Activated CD8-positive, alpha-beta T cell treated with anti-CD3 and anti-CD28 coated beads for 36 hours (primary cell): Measurements from ENCODE around the gene STAT5A. TPM values are rescaled to one million over a fixed set of nuclear protein-coding genes. Genes with fewer than 3 reads are reported as not detected.

Experiments used
- ATAC-seq: fragments of 200-7000 bp; cut with Tn5 transposase; one replicate; pipeline ENCODE4 v1.10.0; 2021; ENCODE audit warnings: mild to moderate bottlenecking, moderate library complexity
- CTCF ChIA-PET: fragments of 350-600 bp; sonication (Branson Sonifier 250); formaldehyde crosslinking; loops from one replicate; lab custom pipeline; 2021; ENCODE audit warnings: antibody characterized with exemption; lab: Charles Lee
- POLR2A ChIA-PET: fragments of 350-600 bp; sonication (Branson Sonifier 250); formaldehyde crosslinking; loops from one replicate; lab custom pipeline; 2021; ENCODE audit warnings: antibody characterized with exemption; lab: Charles Lee
- DNase-seq: peaks from one replicate; pipeline ENCODE4 v3.0.0-alpha.2; 2020
- H3K27ac Mint-ChIP-seq: one replicate; pipeline ENCODE4 v1.8.0; 2021; ENCODE audit warnings: mild to moderate bottlenecking, mixed read lengths
- H3K27me3 Mint-ChIP-seq: one replicate; pipeline ENCODE4 v1.8.0; 2021; ENCODE audit warnings: mixed read lengths
- H3K36me3 Mint-ChIP-seq: one replicate; pipeline ENCODE4 v1.8.0; 2021; ENCODE audit warnings: low read depth, mixed read lengths
- H3K4me1 Mint-ChIP-seq: one replicate; pipeline ENCODE4 v1.8.0; 2021; ENCODE audit warnings: low read depth, mixed read lengths
- H3K4me3 Mint-ChIP-seq: one replicate; pipeline ENCODE4 v1.8.0; 2021; ENCODE audit warnings: mild to moderate bottlenecking, moderate library complexity, mixed read lengths
- H3K9me3 Mint-ChIP-seq: one replicate; pipeline ENCODE4 v1.8.0; 2021; ENCODE audit warnings: mixed read lengths
- CTCF ChIP-seq: fragments of 200-600 bp; IDR thresholded peaks from one replicate; pipeline ENCODE4 v1.8.0; 2022; ENCODE audit warnings: antibody characterized with exemption, mild to moderate bottlenecking
- intact Hi-C: fragments of 100-400 bp; cut with micrococcal nuclease; formaldehyde crosslinking; loops from one replicate; pipeline ENCODE4 v1.10.0; 2022
- total RNA-seq, 2 experiments: library from RNA; stranded (reverse); gene quantifications; one replicate each; pipeline ENCODE4 v1.2.3, GENCODE V29; 2021

STAT5A gene
- total RNA-seq, 2 experiments from 2014 or later: 163 to 190 TPM

- no peak for TF ChIP-seq CTCF
- no peaks in the 10 kb centered on the region for H3K27me3 Mint-ChIP-seq
- peaks cover 76% of the 10 kb centered on the region for H3K36me3 Mint-ChIP-seq
- DNase-seq (no peak), ATAC-seq (no peak)
- intact Hi-C loops: loop anchor here (5.0 kb wide), 2 partner anchors 66 to 206 kb away; partner anchors contain the start of gene STAT3
- peaks cover 63% of the 10 kb centered on the region for H3K4me1 Mint-ChIP-seq
- no peak overlapping the region for H3K4me3 Mint-ChIP-seq
- ChIA-PET POLR2A (interaction anchor here (0.8 to 4.7 kb wide), 7 partner anchors 9 to 85 kb away, joined by 3 to 30 read pairs (median 4); partner anchors contain the start of gene STAT5A), CTCF (interaction anchor here (0.7 to 30.6 kb wide), 13 partner anchors 10 to 198 kb away, joined by 3 to 968 read pairs (median 6); partner anchors contain the start of gene STAT3)
- H3K27ac Mint-ChIP-seq: peak overlapping the region; percentile 46
- no peaks in the 10 kb centered on the region for H3K9me3 Mint-ChIP-seq
Measured at GRCh38 chr17:42321555-42321954, 33.3 kb downstream of the STAT5A start.

DNA sequence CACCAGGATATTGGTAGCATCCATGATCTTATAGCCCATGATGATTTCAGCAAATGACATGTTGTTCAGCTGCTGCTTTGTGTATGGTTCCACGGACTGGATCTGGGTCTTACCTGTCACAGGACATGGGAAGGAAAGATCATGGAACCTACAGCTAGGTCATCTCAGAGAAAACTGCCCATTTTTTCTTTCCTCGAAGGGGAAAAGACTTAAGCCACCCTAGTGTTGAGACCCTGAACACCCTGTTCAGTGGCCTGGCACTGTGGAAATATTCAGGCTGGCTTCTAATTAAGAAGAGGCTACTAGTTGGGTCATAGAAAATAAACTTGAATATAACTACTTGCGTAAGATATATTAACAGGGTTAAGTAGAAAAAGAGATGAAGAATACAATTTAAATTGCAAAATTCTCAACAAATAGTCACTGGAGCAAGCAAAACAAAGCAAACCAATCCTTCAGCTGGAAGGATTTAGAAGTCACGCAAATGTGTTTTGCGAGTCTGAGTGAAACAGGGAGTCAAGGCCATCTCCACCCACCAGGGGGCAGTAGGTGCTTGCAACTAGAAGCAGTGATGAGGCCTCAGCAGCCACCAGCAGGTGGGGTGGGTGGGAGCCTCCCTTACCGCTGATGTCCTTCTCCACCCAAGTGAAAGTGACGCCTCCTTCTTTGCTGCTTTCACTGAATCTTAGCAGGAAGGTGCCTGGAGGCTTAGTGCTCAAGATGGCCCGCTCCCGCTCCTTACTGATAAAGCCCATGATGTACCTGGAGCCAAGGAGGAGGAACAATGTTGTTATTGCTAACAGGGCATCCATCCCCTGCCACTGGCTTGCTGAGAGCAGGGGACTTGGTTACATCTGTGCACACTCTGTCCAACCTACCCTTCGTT, 34.3 kb downstream of the STAT5A start:
- H3K27me3 Mint-ChIP-seq: no peaks in the 10 kb centered on the region
- H3K4me1 Mint-ChIP-seq: peaks cover 52% of the 10 kb centered on the region
- peak; percentile 100 for TF ChIP-seq CTCF
- ChIA-PET POLR2A (interaction anchor here (0.8 to 4.7 kb wide), 6 partner anchors 10 to 82 kb away, joined by 3 to 30 read pairs (median 4); no protein-coding TSS in a partner anchor), CTCF (interaction anchor here (0.6 to 30.6 kb wide), 26 partner anchors 10 to 218 kb away, joined by 3 to 968 read pairs (median 5); partner anchors contain the start of genes CAVIN1 and STAT3)
- H3K36me3 Mint-ChIP-seq: peaks cover 76% of the 10 kb centered on the region
- no peak overlapping the region for H3K4me3 Mint-ChIP-seq
- intact Hi-C loops: loop anchor here (2.0 to 5.0 kb wide), 3 partner anchors 65 to 205 kb away; partner anchors contain the start of gene STAT3
- DNase-seq: peak; percentile 99
- no peaks in the 10 kb centered on the region for H3K9me3 Mint-ChIP-seq
- peak overlapping the region; percentile 85 for H3K27ac Mint-ChIP-seq
- ATAC-seq: peak; percentile 89

DNA sequence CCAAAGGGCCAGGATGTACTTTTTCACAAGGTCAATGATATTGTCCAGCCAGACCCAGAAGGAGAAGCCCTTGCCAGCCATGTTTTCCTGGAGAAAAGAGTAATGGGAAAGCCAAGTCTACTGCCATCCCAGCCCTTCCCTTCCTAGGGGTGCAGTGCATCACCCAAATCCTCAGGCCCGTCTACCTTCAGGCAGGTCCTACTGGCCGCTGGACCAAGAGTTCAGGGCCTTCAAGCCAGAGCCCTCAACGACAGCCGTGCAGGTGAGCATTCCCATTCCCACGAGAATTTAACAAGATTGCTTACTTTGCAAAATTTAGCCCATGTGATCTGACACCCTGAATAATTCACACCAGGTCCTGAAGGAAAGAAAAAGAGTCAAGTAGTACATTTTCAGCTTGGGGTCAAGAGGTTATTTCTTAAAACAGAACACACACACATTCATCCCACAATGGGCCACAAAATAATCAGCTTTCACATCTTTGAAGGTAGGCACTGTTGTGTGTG, 35.0 kb downstream of the STAT5A start:
- Mint-ChIP-seq H3K36me3 (peaks cover 71% of the 10 kb centered on the region), H3K27ac (peak overlapping the region; percentile 85), H3K9me3 (no peaks in the 10 kb centered on the region), H3K27me3 (no peaks in the 10 kb centered on the region), H3K4me3 (no peak overlapping the region), H3K4me1 (peaks cover 49% of the 10 kb centered on the region)
- DNase-seq: no peak
- intact Hi-C loops: loop anchor here (2.0 to 5.0 kb wide), 3 partner anchors 64 to 204 kb away; partner anchors contain the start of gene STAT3
- ATAC-seq: no peak
- POLR2A ChIA-PET: interaction anchor here (1.0 to 4.7 kb wide), 5 partner anchors 12 to 82 kb away, joined by 3 to 30 read pairs (median 4); no protein-coding TSS in a partner anchor
- CTCF ChIA-PET: interaction anchor here (0.7 to 30.6 kb wide), 17 partner anchors 9 to 204 kb away, joined by 3 to 968 read pairs (median 6); partner anchors contain the start of genes CAVIN1 and STAT3
- TF ChIP-seq CTCF: no peak

GRCh38 chr17:42325026-42325425, 36.7 kb downstream of the STAT5A start:
- ChIA-PET POLR2A (interaction anchor here (1.0 to 1.7 kb wide), 4 partner anchors 9 to 78 kb away, joined by 3 to 7 read pairs (median 3); no protein-coding TSS in a partner anchor), CTCF (interaction anchor here (0.7 to 30.6 kb wide), 4 partner anchors 10 to 75 kb away, joined by 3 to 968 read pairs (median 10); partner anchors contain the start of gene STAT3)
- DNase-seq (no peak), ATAC-seq (no peak)
- H3K4me3 Mint-ChIP-seq: no peak overlapping the region
- TF ChIP-seq CTCF: no peak
- intact Hi-C loops: no loop called here
- peak overlapping the region; percentile 30 for H3K27ac Mint-ChIP-seq
- peaks cover 39% of the 10 kb centered on the region for H3K4me1 Mint-ChIP-seq
- H3K27me3 Mint-ChIP-seq: no peaks in the 10 kb centered on the region
- H3K36me3 Mint-ChIP-seq: peaks cover 72% of the 10 kb centered on the region
- no peaks in the 10 kb centered on the region for H3K9me3 Mint-ChIP-seq
